ENCODE results near the gene CNTN4. TPM values are rescaled to one million over a fixed set of nuclear protein-coding genes. Genes with fewer than 3 reads are reported as not detected.

CNTN4 gene
- total and polyA plus RNA-seq, 2 of the 8 experiments (the other 6 are each of a cell fraction or from before 2014, with no cell fraction given), result 0.41 to 2.2 TPM

- TF ChIP-seq CTCF (IDR thresholded peaks at IDR 0.05; ENCODE audit: control extremely low read depth in 1 of 3, insufficient read depth in 1 of 3, low read depth in 1 of 3, low read length in 3 of 3), result peak in 2 of 3 experiments; percentile 52 to 60; a peak in 3 of 4 replicates
- TF ChIP-seq E2F6 (IDR thresholded peaks at IDR 0.05), result no peak
- TF ChIP-seq SIN3A (conservative IDR thresholded peaks at IDR 0.05 in 1 of 2, IDR thresholded peaks at IDR 0.05 in 1 of 2; ENCODE audit: low read depth in 1 of 2, low read length in 2 of 2), result no peak
- TF ChIP-seq RAD21 (IDR thresholded peaks at IDR 0.05 in 1 of 2, conservative IDR thresholded peaks at IDR 0.05 in 1 of 2; ENCODE audit: low read depth in 2 of 2, low read length in 2 of 2), result peak; percentile 71 to 82
- no peak for TF ChIP-seq KDM1A (IDR thresholded peaks at IDR 0.05; ENCODE audit: borderline replicate concordance, low read length)
Measured at GRCh38 chr3:2595486-2595885, 496.8 kb downstream of the CNTN4 start (continued).
